Measurements from ENCODE around the gene MAGOHB. TPM values are rescaled to one million over a fixed set of nuclear protein-coding genes. Genes with fewer than 3 reads are reported as not detected.
"Not testable (repeated sequence)": the region's sequence is repeated elsewhere in the genome, so short reads cannot be mapped to it uniquely, and the experiment has no call there.

MAGOHB gene
- total RNA-seq, 1 experiment from 2014 or later, result 64.5 TPM

DNA sequence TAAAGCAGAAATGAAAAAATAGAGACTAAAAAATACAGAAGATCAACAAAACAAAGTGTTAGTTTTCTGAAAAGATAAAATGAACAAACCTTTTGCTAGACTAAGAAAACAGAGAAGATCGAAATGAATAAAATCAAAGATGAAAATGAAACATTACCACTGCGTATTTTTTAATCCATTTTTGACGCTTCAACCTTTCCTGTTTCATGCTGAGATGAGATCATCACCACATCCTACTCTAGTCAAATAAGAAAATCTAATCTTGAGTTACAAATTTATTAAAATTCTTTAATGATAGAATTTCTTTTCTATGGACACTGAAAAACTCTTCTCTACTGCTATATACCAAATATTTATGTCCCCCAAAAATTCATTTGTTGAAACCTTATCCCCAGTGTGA lies 30.7 kb downstream of the MAGOHB start:
- no peak overlapping the region for H3K18ac ChIP-seq (ENCODE audit: insufficient read length, low read depth, low read length)
- no peak overlapping the region for H3K4ac ChIP-seq (ENCODE audit: low read depth, low read length)
- H2AFZ ChIP-seq (ENCODE audit: low read length), result no peak overlapping the region
- no peak overlapping the region for H3K14ac ChIP-seq (ENCODE audit: insufficient read depth, low read length)
- no peak overlapping the region for H3K27ac Mint-ChIP-seq
- no peak overlapping the region for H3K4me2 ChIP-seq (ENCODE audit: insufficient read depth, insufficient read length, low read length)
- H3K4me1 ChIP-seq (ENCODE audit: insufficient read depth, low read length), result no peaks in the 10 kb centered on the region
- no peak overlapping the region for H2AK5ac ChIP-seq (ENCODE audit: insufficient read length, low read length)
- H2BK5ac ChIP-seq (ENCODE audit: insufficient read length, low read length), result no peak overlapping the region
- H2BK15ac ChIP-seq (ENCODE audit: low read depth, low read length), result no peak overlapping the region
- no CpG with 5 or more reads among the region's 3 CpGs for WGBS (ENCODE audit: extremely low coverage, insufficient read length, low lambda C conversion rate)
- TF ChIP-seq CTCF (conservative IDR thresholded peaks at IDR 0.05), result no peak
- H4K8ac ChIP-seq (replicated peaks; ENCODE audit: insufficient read length, low read depth, low read length), result no peak overlapping the region
- H3K79me2 ChIP-seq (ENCODE audit: insufficient read depth, low read length), result no peaks in the 10 kb centered on the region
- H3K9me3 Mint-ChIP-seq, result peaks cover 17 to 25% of the 10 kb centered on the region in 2 experiments; a peak in 4 of 5 replicates
- H4K20me1 ChIP-seq (ENCODE audit: control insufficient read depth, insufficient read depth, insufficient read length), result no peaks in the 10 kb centered on the region
- no peak overlapping the region for H3K4me3 Mint-ChIP-seq
- no peaks in the 10 kb centered on the region for H3K27me3 ChIP-seq (ENCODE audit: insufficient read depth, low read length)
- no peak overlapping the region for H3K23ac ChIP-seq (ENCODE audit: insufficient read length, low read depth, low read length)
- H2BK12ac ChIP-seq (ENCODE audit: insufficient read length, low read depth, low read length), result no peak overlapping the region
- peaks cover 30 to 44% (median 35%) of the 10 kb centered on the region in 3 experiments for H3K36me3 Mint-ChIP-seq (ENCODE audit: insufficient read depth in 1 of 3, low read depth in 3 of 3)
- H3K4me1 Mint-ChIP-seq, result no peaks in the 10 kb centered on the region
- H3K79me1 ChIP-seq (ENCODE audit: insufficient read depth, low read depth, low read length, poor library complexity, severe bottlenecking), result no peaks in the 10 kb centered on the region
- H2BK120ac ChIP-seq (ENCODE audit: low read depth, low read length, poor library complexity, severe bottlenecking), result no peak overlapping the region
- H4K91ac ChIP-seq (ENCODE audit: insufficient read length, low read depth, low read length), result no peak overlapping the region
- H3K56ac ChIP-seq (ENCODE audit: insufficient read length, low read depth, low read length), result no peak overlapping the region
- no peaks in the 10 kb centered on the region for H3K23me2 ChIP-seq (ENCODE audit: insufficient read length, low read depth, low read length, poor library complexity, severe bottlenecking)
- no peak overlapping the region for H3K9ac ChIP-seq (ENCODE audit: extremely low read depth, insufficient read length, low read length)
- no peak overlapping the region for H4K5ac ChIP-seq (ENCODE audit: insufficient read length, low read depth, low read length)
- H2BK20ac ChIP-seq (ENCODE audit: low read depth, low read length, poor library complexity, severe bottlenecking), result no peak overlapping the region
- H3K9me3 ChIP-seq (ENCODE audit: control insufficient read depth, low read depth, low read length), result no peaks in the 10 kb centered on the region
- H3T11ph ChIP-seq (ENCODE audit: low read length), result no peak overlapping the region
- no peak for DNase-seq
- no peak overlapping the region for H3K27ac ChIP-seq (ENCODE audit: insufficient read length, low read depth, low read length)
- no peaks in the 10 kb centered on the region for H3K27me3 Mint-ChIP-seq (ENCODE audit: low read depth)

GRCh38 chr12:10582133-10582532 lies 31.3 kb downstream of the MAGOHB start:
- not testable (repeated sequence) for H3K18ac ChIP-seq (ENCODE audit: insufficient read length, low read depth, low read length); H3K4ac ChIP-seq (ENCODE audit: low read depth, low read length); H2BK120ac ChIP-seq (ENCODE audit: low read depth, low read length, poor library complexity, severe bottlenecking); H4K8ac ChIP-seq (replicated peaks; ENCODE audit: insufficient read length, low read depth, low read length); H3K4me1 Mint-ChIP-seq; H2BK12ac ChIP-seq (ENCODE audit: insufficient read length, low read depth, low read length); H4K91ac ChIP-seq (ENCODE audit: insufficient read length, low read depth, low read length); H3K4me3 Mint-ChIP-seq; H4K20me1 ChIP-seq (ENCODE audit: control insufficient read depth, insufficient read depth, insufficient read length); H3K56ac ChIP-seq (ENCODE audit: insufficient read length, low read depth, low read length); H3K27ac Mint-ChIP-seq; H2BK15ac ChIP-seq (ENCODE audit: low read depth, low read length); H3K23ac ChIP-seq (ENCODE audit: insufficient read length, low read depth, low read length); H3T11ph ChIP-seq (ENCODE audit: low read length); H3K27ac ChIP-seq (ENCODE audit: insufficient read length, low read depth, low read length); H2BK20ac ChIP-seq (ENCODE audit: low read depth, low read length, poor library complexity, severe bottlenecking); H3K79me1 ChIP-seq (ENCODE audit: insufficient read depth, low read depth, low read length, poor library complexity, severe bottlenecking); H3K4me2 ChIP-seq (ENCODE audit: insufficient read depth, insufficient read length, low read length); H3K27me3 Mint-ChIP-seq (ENCODE audit: low read depth); H3K79me2 ChIP-seq (ENCODE audit: insufficient read depth, low read length); H4K5ac ChIP-seq (ENCODE audit: insufficient read length, low read depth, low read length); H3K14ac ChIP-seq (ENCODE audit: insufficient read depth, low read length); H3K9ac ChIP-seq (ENCODE audit: extremely low read depth, insufficient read length, low read length); DNase-seq; H2BK5ac ChIP-seq (ENCODE audit: insufficient read length, low read length); H2AK5ac ChIP-seq (ENCODE audit: insufficient read length, low read length); H3K23me2 ChIP-seq (ENCODE audit: insufficient read length, low read depth, low read length, poor library complexity, severe bottlenecking); H3K27me3 ChIP-seq (ENCODE audit: insufficient read depth, low read length); H3K9me3 ChIP-seq (ENCODE audit: control insufficient read depth, low read depth, low read length); H2AFZ ChIP-seq (ENCODE audit: low read length); H3K4me1 ChIP-seq (ENCODE audit: insufficient read depth, low read length)
- Mint-ChIP-seq H3K36me3 (ENCODE audit: insufficient read depth in 1 of 3, low read depth in 3 of 3) (peaks cover 30 to 39% (median 35%) of the 10 kb centered on the region in 3 experiments), H3K9me3 (peaks cover 17 to 25% of the 10 kb centered on the region in 2 experiments; a peak in 4 of 5 replicates)
- WGBS (ENCODE audit: extremely low coverage, insufficient read length, low lambda C conversion rate), result no CpG with 5 or more reads among the region's 3 CpGs
